ENCODE results near the gene RPL39.
"Not testable (repeated sequence)": the region's sequence is repeated elsewhere in the genome, so short reads cannot be mapped to it uniquely, and the experiment has no call there.

The RPL39 gene

DNA sequence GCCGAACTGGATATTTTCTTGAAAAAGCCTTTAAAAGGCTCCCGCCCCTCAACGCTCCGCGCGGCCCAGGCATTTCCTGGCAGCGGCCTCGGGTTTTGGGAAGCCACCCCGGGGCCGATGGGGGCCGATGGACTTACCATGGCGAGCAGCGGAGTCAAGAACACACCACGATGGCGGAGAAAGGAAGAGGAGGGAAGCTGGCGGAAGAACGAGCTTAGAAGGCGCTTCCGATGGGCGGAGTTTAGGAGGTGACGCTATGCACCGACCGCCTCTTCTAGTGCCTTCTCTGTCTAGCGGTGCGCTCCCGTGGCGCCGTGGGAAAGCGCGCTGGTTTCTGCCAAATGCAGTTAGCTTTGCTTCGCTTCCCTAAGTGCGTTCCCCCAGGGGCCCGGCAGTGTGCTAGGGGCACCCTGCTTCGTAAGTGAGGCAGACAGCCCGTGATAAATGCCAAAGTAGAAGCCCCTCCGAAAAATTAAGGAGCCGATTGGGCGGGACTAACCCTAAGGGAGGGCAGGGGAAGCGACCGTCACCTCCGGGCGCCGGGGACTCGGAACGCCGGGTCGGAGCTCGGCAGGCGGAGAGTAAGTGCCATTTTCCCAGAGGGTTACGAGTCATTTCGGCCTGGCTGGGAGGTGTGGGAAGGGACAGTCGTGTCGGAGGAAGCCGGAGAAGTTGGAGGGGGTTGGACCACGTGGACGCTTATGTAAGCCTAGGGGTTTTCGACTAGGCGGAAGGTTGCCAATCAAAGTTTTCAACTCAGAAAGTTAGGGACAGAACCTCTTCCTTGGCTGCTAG is at the start of gene RPL39:
Gene RPL39, minus strand, starts transcription at position 194 of the 795 bp plus-strand sequence. Its CDS starts 54 bp downstream, at position 140.
- peak; percentile 92 for DNase-seq (ENCODE audit: low spot score)

DNA sequence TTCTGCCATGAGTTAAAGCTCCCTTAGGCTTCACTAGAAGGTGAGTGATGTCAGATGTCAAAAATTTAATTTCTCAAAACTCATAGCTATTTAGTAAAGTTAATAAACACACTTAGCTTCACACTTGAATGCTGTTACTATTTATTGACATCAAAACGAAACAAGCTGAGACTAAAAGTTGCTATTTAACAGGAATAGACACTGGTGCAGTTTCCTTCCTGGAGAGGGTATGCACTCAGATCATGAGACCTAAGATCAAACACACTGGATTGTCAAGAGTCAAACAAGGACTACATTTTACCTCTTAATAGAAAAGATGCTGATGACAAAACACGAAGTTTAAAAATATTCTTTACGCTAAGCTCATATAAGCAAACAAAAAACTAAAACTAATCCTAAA is 42.5 kb upstream of the RPL39 start:
- DNase-seq (ENCODE audit: low spot score): no peak

DNA sequence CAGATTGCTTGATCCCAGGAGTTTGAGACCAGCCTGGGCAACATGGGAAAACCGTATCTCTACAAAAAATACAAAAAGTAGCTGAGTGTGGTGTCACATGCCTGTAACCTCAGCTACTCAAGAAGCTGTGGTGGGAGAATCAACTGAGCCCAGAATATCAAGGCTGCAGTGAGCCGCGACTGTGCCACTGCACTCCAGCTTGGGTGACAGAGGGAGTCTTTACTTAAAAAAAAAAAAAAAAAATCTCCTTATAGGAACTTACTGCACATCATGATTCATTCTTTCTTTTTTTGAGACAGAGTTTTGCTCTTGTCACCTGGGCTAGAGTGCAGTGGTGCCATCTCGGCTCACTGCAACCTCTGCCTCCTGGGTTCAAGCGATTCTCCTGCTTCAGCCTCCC is 37.0 kb upstream of the RPL39 start:
- no peak for DNase-seq (ENCODE audit: low spot score)

DNA sequence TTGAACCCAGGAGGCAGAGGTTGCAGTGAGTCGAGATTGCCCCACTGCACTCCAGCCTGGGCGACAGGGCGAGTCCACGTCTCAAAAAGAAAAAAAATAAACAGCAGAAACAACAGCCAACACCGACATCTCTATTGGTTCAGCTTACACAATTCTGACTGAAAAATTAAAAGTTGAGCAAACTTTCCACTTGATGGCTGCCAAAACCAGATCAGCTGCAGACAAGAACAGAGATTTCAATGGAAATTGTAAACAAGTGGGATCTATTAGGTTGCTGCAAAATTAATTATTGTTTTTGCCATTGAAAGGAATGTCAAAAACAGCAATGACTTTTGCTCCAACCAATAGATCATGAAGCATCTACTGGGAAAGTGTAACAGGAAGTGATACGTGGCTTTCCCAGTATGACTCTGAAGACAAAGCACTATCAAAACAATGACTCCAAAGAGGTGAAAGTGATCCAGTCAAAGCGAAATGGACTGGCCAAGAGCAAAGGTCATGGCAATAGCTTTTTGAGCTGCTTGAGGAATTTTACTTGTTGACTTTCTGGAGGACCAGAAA is 35.0 kb upstream of the RPL39 start:
- DNase-seq (ENCODE audit: low spot score): no peak

DNA sequence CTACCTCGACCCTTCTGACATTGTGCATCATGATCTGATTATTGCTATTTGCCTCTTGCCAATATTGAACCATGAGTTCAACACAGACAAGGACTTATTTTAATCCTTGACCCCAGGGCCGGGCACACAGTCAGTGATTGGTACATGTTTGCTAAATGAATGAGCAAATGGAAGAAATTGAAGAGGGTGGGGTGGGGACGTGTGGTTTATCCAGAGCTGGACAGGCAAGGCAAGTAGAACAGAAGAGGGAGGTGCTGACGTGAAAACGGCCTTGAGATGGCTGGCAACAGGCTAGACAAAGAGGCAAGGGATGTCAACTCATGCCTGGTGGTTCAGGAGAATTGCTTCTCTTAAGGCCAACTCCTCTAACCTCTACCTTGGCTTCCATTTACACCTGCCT is 32.8 kb upstream of the RPL39 start:
- DNase-seq (ENCODE audit: low spot score): not testable (repeated sequence)

DNA sequence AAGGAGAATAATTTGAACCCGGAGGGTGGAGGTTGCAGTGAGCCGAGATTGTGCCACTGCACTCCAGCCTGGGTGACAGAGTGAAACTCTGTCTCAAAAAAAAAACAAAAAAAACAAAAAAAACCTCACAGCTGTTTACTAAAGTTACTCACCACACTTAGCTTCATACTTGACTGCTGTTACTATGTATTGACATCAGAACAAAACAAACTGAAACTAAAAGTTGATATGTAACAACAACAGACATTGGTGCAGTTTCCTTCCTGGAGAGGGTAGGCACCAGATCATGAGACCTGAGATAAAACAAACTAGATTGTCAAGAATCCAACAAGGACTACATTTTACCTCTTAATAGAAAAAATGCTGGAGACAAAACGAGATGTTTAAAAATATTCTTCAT is 30.3 kb upstream of the RPL39 start:
- DNase-seq (ENCODE audit: low spot score): not testable (repeated sequence)

DNA sequence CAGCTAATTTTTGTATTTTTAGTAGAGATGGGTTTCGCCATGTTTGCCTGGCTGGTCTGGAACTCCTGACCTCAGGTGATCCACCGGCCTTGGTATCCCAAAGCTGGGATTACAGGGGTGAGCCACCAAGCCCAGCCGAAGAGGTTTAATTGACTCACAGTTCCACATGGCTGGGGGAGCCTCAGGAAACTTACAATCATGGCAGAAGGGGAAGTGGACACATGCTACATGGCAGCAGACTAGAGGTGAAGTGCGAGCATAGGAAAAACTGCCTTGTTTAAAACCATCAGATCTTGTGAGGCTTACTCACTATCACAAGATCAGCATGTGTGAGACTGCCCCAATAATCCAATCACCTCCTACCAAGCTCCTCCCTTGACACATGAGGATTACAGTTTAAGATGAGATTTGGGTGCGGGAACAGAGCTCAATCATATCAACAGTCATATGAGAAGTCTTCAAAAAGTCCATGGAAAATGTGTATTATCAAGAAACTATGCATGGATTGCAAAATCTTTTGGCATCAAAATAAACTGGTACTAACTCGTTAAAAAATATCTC is 25.8 kb upstream of the RPL39 start:
- DNase-seq (ENCODE audit: low spot score): no peak

DNA sequence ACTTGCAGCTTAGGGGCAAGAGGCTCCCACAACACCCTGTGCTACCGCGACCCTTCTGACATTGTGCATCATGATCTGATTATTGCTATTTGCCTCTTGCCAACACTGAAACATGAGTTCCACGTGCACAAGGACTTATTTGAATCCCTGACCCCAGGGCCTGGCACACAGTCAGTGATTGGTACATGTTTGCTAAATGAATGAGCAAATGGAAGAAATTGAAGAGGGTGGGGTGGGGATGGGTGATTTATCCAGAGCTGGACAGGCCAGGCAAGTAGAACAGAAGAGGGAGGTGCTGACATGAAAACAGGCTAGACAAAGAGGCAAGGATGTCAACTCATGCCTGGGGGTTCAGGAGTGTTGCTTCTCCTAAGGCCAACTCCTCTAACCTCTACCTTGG is 24.9 kb upstream of the RPL39 start:
- no peak for DNase-seq (ENCODE audit: low spot score)

DNA sequence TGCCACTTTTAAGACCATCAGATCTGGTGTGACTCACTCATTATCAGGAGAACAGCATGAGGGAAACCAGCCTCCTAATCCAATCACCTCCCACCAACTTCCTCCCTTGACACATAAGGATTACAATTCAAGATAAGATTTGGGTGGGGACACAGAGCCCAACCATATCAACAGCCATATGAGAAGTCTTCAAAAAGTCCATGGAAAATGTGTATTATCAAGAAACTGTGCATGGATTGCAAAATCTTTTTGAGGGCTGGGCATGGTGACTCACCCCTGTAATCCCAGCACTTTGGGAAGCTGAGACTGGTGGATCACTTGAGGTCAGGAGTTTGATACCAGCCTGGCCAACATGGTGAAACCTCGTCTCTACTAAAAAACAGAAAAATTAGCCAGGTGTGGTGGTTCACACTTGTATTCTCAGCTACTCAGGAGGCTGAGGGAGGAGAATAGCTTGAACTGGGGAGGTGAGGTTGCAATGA is 17.8 kb upstream of the RPL39 start:
- DNase-seq (ENCODE audit: low spot score): no peak

DNA sequence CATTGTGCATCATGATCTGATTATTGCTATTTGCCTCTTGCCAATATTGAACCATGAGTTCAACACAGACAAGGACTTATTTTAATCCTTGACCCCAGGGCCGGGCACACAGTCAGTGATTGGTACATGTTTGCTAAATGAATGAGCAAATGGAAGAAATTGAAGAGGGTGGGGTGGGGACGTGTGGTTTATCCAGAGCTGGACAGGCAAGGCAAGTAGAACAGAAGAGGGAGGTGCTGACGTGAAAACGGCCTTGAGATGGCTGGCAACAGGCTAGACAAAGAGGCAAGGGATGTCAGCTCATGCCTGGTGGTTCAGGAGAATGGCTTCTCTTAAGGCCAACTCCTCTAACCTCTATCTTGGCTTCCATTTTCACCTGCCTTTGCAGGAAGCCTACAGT is 17.0 kb upstream of the RPL39 start:
- DNase-seq (ENCODE audit: low spot score): not testable (repeated sequence)

DNA sequence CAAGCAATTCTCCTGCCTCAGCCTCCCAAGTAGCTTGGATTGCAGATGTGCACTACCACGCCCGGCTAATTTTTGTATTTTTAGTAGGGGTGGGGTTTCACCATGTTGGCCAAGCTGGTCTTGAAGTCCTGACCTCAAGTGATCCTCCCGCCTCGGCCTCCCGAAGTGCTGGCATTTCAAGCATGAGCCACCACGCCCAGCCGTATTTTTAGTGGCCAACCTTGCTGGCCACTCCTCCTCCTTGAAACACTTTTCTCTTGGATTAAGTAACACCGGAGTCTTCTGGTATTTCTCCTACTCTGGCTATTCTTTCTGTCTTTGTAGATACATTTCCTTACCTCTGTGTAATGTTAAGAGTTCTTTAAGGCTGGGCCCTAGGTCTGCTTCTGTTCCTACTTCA is 11.1 kb upstream of the RPL39 start:
- no peak for DNase-seq (ENCODE audit: low spot score)

DNA sequence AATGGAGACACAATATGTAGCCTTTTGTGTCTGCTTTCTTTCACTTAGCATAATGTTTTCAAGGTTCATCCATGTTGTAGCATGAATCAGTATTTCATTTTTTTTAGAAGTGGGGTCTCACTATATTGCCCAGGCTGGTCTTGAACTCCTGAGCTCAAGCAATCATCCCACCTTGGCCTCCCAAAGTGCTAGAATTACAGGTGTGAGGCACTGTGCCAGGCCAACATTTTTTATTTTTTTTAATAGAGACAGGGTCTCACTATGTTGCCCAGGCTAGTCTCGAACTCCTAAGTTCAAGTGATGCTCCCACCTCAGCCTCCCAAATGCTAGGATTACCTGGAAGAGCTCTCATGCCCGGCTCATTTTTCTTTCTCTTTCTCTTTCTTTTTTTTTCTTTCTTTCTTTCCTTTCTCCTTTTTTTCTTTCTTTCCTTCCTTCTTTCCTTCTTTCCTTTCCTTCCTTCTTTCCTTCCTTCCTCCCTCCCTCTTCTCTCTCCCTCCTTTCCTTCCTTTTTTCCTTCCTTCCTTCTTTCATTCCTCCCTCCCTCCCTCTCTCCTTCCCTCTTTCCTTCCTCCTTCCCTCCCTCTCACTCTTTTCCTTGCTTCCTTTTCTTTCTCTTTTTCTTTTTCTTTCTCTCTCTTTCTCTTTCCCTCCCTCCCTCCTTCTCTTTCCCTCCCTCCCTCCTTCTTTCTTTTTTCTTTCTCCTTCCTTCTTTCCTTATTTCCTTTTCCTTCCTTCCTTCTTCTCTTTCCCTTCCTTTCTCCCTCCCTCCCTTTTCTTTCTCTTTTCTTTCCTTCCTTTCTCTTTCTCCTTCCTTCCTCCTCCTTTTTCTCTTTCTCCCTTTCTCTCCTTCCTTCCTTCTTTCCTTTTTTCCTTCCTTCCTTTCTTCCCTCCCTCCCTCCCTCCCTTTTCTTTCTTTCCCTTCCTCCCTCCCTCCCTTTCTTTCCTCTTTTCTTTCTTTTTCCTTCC is 10.1 kb upstream of the RPL39 start:
- no peak for DNase-seq (ENCODE audit: low spot score)

DNA sequence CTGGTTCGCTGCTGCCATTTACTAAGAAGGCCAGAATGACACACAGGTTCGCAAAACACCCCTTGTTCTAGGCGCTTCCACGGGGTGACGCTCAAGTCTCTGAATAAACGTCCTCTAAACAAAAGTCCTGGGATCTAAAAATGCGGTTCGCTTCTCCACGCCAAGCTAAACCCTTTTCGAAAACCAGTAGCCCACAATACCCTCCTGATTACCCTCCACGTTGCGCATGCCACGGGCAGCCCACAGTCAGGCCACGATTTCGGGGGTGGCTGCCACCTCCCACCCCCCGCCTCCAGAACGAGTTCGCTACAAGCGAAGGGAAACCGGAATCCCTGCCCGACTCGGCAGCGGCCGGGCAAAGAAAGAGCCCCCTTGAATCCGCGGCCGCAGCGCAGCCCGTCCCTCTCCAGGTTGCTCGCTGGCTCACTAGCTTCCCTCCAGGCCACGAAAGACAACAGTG is 423 bp downstream of the RPL39 start:
- DNase-seq (ENCODE audit: low spot score): peak; percentile 33

DNA sequence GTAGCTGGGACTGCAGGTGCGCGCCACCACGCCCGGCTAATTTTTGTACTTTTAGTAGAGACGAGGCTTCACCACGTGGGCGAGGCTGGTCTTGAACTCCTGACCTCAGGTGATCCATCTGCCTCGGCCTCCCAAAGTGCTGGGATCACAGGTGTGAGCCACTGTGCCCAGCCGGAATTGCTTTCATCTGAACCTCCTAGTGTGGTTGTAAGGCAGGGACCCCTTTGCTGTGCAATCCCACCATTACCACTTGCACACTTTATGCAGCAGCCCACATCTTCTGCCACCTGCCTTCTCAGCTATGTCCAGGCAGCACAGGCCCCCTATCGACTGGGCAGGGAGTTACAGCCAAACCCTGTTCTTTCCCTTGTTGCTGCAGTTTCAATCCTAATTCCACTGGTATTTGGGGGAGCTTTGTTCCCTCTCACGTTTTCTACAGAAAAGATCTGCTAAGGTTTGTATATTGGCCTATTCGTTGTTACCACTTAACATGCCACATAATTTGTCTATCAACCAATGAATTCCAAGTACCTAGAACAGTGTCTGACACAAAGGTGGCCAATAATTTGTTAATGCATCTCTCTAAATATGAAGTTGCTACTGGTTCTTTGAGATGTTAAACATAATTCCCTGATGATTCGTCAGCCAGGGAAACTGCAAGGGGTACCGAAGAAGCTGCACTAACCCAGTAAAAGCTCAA is 6.5 kb downstream of the RPL39 start:
- peak; percentile 29 for DNase-seq (ENCODE audit: low spot score)

DNA sequence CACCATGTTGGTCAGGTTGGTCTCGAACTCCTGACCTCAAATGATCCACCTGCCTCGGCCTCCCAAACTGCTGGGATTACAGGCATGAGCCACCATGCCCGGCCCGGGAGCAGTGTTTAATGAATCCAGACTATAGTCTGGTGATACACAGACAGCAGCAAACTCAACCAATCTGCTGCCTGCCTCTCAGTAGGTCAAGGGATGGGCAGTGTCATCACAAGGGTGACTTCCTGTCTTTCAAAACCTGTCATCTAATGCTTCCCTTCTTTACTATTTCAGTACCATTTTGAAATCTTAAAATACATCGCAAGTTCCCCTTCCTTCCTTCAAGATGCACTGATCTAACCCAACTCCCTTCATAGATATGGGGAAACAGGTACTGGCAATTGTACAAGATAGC is 8.4 kb downstream of the RPL39 start:
- DNase-seq (ENCODE audit: low spot score): no peak

DNA sequence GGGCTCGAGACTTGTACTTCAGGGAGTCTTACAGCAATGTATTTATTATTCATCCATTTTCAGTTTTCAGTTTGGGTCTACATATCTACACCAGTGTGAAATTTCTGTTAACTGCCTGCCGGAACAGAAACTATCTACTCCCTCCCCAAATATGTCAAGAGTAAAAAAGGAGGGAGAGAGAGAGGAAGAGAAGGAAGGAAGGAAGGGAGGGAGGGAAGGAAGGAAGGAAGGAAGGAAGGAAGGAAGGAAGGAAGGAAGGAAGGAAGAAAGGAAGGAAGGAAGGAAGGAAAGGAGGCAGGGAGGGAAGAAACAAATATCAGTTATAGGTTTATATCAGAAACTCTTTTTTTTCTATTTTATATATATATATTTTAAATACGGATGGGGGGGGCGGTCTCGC is 12.6 kb downstream of the RPL39 start:
- DNase-seq (ENCODE audit: low spot score): no peak

DNA sequence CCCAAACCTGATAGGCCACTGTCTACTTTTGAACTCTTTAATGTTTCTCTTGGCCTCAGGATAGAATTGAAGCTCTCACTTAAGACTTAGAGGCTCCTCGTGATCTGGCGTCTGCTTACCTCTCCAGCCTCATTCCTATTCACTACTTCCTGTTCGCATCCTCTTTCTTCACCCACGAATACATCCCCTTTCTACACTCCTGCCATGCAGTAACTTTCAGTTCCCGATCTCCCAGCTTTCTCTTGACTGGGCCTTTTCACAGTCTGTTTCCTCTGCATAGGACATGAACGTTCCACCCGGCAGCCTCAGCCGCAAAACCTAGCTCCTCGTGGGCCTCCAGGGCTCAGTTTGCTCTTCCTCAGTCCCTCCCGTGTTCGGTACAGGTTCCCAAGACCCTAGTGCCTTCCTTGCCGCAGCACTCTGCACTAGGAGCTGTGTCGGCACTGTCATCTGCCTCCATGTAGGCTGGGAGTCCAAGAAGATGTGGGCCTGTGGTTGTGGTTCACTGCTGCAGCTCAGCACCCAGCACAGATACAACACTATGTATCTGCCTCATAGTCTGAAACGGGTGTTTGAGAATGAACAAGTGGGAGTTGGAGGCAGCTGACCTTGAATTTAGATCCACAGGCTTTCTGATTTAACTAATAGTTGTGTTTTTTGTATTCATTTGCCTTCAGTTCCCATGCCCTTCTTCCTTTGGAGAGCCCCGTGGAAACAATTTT is 15.8 kb downstream of the RPL39 start:
- no peak for DNase-seq (ENCODE audit: low spot score)

DNA sequence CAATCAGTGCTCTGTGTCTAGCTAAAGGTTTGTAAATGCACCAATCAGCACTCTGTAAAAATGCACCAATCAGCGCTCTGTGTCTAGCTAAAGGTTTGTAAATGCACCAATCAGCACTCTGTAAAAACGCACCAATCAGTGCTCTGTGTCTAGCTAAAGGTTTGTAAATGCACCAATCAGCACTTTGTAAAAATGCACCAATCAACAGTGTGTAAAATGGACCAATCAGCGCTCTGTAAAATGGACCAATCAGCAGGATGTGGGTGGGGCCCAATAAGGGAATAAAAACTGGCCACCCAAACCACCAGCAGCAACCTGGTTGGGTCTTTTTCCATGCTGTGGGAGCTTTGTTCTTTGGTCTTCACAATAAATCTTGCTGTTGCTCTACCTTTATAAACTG is 22.0 kb downstream of the RPL39 start:
- DNase-seq (ENCODE audit: low spot score): not testable (repeated sequence)

DNA sequence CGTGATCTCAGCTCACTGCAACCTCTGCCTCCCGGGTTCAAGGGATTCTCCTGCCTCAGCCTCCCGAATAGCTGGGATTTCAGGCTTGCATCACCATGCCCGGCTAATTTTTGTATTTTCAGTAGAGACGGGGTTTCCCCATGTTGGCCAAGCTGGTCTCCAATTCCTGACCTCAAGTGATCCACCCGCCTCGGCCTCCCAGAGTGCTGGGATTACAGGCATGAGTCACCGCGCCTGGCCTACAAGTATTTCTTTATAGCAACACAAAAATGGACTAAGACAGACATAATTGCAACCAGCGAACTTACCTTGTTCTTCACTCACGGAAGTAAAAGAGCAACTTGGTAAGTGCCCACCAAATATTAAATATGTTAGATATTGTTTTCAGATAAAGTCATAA is 23.0 kb downstream of the RPL39 start:
- DNase-seq (ENCODE audit: low spot score): not testable (repeated sequence)

DNA sequence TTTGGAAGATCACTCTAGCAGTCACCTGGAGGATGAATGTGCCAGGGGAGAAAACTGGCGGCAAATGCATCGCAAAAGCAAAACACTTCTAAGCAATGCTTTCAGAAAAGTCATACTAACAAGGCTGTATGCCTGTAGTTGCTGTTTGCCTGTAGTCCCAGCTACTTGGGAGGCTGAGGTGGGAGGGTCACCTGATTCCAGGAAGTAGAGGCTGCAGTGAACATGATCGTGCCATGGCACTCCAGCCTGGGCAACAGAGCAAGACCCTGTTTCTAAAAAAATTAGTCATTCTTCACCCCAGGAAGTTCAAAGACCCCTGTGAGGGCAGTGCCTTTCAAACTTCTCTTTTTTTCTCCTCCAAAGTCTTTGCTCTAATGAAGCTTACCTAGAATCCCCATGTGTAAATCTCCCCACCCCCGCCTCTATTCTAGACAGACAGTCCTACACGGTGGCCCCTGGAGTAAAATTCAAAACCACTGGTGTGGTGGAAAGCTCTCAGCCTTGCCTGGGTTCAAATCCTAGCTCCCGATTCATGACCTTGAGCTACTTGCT is 27.5 kb downstream of the RPL39 start:
- no peak for DNase-seq (ENCODE audit: low spot score)
